NCI-H146 (cell line): ENCODE measurements around the gene ST8SIA5.
"Not testable (repeated sequence)": the region's sequence is repeated elsewhere in the genome, so short reads cannot be mapped to it uniquely, and the experiment has no call there.

Source experiments
- DNase-seq: peaks from one replicate; lab custom pipeline; 2025; lab: John Stamatoyannopoulos, UW

ST8SIA5 gene

DNA sequence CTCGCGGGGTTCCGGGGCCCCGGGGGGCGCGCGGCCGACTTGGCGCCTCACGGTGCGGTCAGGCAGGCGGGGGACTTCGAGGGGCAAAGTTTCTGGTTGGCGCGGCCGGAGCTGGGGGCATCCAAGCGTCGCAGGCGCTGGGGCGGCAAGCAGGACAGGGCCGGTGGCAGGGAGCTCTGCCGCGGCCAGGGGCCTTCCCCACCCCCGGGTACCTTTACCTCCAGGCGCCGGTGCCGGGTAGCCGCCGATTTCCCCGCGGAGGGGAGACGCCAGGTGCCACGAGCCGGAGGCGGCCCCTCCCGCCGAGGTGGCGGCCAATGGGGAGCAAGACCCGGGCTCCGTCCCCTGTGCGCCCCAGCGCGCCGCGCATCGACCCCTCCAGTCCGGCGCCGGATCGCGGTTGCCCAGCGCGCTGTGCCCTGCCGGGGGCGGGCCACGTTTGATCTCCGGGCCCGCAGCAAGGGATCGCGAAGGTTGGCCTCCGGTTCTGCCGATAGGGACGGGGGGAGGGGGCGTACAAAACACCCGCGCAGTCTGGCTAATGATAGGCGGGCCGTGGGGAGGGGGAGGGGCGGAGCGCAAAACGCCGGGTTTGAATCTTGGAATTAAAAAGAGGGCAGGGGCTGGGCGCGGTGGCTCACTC, at the start of gene ST8SIA5:
Gene ST8SIA5 (minus strand): TSS at position 495 of the 643 bp plus-strand sequence. CDS start 545 bp downstream, outside the sequence.
- peak; percentile 99 for DNase-seq

DNA sequence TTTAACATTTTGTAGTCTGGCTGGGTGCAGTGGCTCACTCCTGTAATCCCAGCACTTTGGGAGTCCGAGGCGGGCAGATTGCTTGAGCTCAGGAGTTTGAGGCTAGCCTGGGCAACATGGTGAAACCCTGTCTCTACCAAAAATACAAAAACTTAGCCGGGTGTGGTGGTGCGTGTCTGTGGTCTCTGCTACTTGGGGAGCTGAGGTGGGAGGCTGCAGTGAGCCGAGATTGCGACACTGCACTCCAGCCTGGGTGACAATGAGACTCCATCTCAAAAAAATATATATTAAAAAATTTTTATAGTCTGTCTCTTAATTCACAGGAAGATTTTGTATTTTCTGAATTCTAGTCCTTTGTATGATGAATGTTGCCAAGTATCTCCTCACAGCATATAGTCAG, 39.1 kb upstream of the ST8SIA5 start:
- not testable (repeated sequence) for DNase-seq

DNA sequence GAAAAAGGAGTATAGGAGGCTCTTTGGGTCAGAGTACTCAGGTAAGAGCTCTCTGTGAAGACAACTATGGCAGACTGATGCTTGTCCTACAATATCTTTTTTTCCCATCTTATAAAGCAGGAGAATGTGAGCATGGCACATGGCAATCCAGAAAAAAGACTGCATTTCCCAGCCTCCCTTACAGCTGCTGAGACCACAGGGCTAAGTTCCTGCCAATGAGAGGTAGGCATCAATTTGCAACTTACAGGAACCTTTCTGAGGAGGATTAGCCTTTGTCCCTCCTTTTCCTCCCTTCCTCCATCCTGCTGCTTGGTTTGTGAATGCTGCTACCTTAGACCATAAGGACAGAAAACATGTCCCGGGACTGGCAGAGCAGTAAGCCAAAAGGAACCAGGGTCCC, 37.8 kb upstream of the ST8SIA5 start:
- no peak for DNase-seq

DNA sequence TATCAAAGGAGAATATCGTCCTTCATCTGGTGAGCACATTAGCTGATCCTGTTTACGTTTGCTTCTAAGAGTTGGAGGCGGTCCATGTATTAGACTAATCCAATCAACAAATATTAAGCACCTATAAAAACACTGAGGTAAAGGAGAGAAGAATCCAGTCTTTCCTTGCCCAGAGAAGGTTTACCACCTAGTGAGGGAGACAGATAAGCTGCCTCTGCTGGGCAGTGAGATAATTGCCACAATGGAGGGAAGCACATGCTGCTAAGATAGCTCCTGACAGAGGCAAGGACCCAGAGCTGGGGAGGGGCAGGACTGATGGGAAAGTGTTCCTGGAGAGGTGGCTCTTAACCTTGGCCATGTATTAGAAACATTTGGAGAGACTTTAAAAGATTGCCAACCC, 36.7 kb upstream of the ST8SIA5 start:
- no peak for DNase-seq

GRCh38 chr18:46789088-46789487, 32.2 kb upstream of the ST8SIA5 start:
- no peak for DNase-seq

DNA sequence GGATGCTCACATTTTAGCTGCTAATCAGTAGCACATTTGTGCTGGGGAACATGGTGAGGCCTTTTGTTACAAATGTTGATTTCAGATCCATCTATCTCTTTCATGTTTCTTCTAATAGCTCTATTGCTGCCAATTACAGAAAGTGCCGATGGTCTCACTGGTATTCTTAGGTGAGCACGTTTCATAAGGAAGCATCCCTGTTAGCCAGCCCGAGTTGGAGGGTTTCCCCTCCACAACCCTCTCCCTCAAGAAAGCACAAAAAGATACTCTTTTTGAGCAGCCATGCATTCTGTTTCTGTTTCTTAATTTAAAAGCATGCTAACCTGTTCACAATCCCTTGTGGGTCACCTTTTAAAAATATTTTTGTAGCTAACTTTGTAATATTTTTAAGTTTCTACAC, 30.8 kb upstream of the ST8SIA5 start:
- DNase-seq = no peak

DNA sequence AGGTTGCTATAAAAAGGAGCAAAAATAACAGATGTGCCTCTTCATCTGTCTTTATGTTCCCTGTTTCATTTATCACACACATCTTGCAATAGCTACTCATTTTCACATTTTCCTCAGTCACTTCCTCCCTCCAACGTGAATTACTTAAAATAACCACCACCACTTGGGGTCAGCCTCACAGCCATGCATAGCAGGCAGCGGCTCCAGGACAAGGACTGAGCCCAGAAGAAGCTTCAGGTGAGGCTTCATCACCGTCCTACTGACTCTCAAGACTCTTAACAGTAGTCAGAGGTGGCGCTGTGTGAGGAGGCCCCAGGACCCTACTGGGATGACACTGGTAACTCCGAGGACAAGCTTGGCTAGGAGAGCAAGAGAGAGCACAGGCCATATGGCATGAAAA, 15.5 kb upstream of the ST8SIA5 start:
- no peak for DNase-seq

- no peak for DNase-seq
These were observed 14.3 kb upstream of the ST8SIA5 start for GRCh38 chr18:46771141-46771540.

DNA sequence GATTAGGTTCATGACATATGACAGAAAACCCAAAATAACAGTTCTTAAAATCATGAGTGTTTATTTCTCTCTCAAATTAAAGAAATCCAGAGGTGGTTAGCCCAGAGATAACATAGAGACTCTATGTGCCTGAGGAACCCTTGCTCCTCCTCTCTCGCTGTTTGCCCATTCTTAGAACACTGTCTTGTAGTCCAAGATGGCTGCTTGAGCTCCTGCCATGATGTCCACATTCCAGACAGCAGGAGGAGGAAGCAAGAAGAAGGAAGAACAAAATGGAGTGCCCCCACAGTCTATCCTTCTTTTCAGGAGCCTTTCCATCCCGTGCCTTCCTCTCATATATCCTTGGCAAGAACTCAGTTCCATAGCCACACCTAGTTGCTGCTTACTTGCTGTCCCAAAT, 13.9 kb upstream of the ST8SIA5 start:
- no peak for DNase-seq

DNA sequence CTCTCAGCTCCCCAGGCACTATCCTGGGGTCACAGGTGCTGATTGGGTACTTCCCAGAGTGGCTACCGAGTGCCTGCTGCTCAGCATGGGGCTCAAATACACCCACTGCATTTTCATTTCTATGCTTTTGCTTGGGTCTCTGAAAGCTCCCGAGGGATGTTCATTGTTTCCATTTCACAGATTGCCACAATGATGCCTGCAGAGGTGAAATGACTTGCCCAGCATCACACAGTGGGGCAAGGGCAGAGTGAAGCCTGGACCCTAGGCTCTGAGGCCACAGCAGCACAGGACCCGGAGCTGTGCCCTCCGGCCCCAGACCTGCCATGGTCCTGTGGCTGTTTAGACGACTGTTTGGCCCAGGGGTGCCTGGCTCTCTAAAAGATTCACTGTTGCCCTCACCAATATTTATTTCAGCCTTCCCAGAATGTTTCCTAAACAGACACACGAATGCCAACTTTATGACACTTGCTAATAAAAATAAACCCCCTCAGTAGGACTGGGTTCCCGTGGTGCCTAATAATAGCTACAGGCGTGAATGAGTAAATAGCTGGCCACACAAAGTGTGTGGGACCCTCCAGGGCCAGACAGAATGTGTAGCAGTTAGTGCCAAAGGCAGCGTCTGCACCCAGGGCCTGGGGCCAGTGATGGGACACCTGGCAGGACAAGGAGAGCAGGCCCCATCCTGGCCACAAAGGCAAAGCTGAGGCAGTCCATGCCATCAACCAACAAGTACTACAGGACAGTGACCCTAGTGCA, 11.5 kb upstream of the ST8SIA5 start:
- DNase-seq = no peak

DNA sequence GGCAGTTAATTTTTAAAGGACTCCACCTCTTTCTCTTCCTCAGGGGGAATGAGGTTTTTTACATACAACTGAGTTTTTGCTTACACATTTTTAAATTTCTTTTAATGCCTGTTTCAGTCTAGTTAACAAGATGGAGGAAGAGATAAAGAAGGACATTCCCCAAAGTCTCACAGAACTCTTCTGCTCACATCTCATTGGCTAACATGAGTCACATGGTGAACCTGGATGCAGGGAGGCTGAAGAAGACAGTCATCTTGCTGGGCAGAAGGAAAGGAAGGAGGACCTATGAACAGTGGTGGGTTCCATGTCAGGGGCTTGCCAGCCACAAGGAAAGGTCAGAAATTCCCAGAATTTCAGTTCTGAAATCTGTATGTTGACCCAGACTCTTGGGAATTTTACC, 10.4 kb upstream of the ST8SIA5 start:
- DNase-seq = no peak

DNA sequence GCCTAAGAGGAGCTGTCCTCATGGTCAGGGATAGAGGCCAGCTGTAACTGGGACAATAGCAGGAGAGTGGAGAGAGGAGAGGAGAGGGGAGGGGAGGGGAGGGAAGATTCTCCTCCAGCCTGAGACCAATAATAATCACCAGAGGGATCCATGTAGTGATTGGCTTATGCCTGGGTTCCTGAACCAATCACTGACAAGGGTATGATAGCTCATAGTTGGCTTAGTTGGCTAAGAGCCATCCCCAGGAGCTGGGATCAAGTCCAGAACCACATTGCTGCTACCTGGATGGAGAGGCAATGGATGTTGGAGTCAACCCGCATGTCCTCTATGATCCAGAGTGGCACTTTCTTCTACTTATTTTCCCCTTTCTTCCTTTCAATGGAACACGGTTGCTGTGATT, 7.7 kb upstream of the ST8SIA5 start:
- peak; percentile 27 for DNase-seq

GRCh38 chr18:46761059-46761769, 4.4 kb upstream of the ST8SIA5 start:
- DNase-seq = peak; percentile 97

GRCh38 chr18:46759890-46760289, 3.0 kb upstream of the ST8SIA5 start:
- peak; percentile 95 for DNase-seq

- DNase-seq = peak; percentile 68
These were observed 761 bp downstream of the ST8SIA5 start for GRCh38 chr18:46756025-46756558.

DNA sequence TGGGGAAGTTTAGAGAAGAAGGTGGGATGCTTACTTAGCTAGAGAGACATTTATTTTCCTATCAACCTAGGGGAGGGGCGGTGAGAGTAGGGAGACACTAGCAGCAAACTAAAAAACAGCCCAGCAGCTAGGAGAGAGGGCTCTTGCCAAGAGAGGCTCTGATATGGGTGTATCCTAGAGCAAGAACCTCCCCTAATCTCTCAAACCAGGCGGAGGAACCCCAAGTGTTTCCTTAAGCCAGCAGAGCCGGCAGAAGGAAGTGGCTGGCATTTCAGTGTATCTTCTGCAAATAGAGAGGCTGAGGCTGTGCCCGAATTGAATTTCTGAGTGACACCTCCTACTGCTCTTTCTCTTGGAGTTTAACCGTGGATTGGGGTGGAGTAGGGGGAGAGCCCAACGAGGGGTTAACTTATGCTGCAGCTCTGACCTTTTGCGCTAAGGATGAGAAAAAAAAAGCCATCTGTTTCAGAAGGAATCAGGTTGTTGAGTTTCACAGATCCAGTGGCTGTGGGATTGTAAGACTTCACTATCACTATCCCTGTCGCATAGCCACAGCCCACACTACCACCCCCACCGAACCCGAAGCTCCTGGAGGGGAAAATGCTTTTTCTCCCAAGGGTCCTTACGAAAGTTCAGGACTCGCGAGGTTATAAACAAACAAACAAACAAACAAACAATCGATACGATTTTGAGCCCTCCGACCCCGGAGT, 1.4 kb downstream of the ST8SIA5 start:
- peak; percentile 61 for DNase-seq

- DNase-seq = peak; percentile 78
These were observed 2.1 kb downstream of the ST8SIA5 start for GRCh38 chr18:46754661-46755292.

DNA sequence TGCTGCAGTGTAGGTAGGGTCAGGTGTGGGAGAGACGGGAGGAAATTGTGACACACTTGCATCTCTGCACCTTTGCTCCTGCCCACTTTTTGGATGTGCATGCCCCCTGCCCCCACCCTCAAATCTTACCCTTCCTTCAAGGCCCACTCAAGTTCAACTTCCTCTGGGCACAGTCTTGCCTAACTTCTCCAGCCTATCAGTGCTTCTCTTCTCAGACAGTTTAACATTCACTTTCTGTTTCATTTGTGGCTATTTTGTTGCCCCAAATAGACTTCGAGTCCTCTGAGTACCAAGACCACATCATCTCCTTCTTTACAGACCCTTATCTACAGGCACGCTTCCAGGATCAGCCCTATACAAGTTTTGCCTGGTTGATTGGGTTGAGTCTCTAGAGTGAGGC, 2.7 kb downstream of the ST8SIA5 start:
- DNase-seq = no peak

- no peak for DNase-seq
These were observed 5.0 kb downstream of the ST8SIA5 start for GRCh38 chr18:46751882-46752281.

DNA sequence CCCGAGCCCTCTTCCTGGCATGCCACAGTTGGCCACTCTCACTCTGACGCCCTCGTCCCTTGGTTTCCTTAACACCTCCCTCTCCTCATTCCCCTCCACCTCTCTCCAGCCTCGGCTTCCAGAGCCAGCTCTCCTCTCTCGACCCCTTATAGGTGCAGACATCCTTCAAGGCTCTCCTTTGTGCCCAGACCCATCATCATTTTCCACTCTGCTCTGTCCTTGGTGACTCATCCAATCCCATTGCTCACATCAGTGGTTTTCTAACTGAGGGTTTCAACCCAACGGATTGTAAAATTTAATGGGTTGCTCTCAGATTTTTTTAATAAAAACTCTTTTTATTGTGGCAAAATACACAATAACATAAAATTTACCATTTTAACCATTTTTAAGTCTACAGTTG, 6.2 kb downstream of the ST8SIA5 start:
- no peak for DNase-seq

GRCh38 chr18:46748466-46748865, 8.4 kb downstream of the ST8SIA5 start:
- DNase-seq = no peak

GRCh38 chr18:46740046-46740445, 16.8 kb downstream of the ST8SIA5 start:
- no peak for DNase-seq
